Effector memory CD4-positive, alpha-beta T cell (primary cell): Measurements from ENCODE around the gene ANKRD53.

Experiments used
- DNase-seq, 3 donors: peaks; one replicate each; pipeline ENCODE4 v3.0.0-alpha.2; 2020
- H3K27ac ChIP-seq: 2 replicates; pipeline ENCODE4 v1.7.0; 2013; ENCODE audit warnings: mild to moderate bottlenecking, low read length, moderate library complexity; ENCODE audit not compliant: insufficient read depth, poor library complexity, severe bottlenecking
- H3K27me3 ChIP-seq: replicated peaks from 2 replicates; pipeline ENCODE4 v1.7.0; 2013; ENCODE audit warnings: mild to moderate bottlenecking, low read length; ENCODE audit not compliant: insufficient read depth, control insufficient read depth, poor library complexity, severe bottlenecking
- H3K36me3 ChIP-seq: 2 replicates; pipeline ENCODE4 v1.7.0; 2013; ENCODE audit warnings: mild to moderate bottlenecking, low read length, moderate library complexity; ENCODE audit not compliant: control insufficient read depth, insufficient read depth
- H3K4me1 ChIP-seq: 2 replicates; pipeline ENCODE4 v1.7.0; 2013; ENCODE audit warnings: low read length, mild to moderate bottlenecking; ENCODE audit not compliant: control insufficient read depth, insufficient read depth, poor library complexity, severe bottlenecking
- H3K4me3 ChIP-seq: 2 replicates; pipeline ENCODE4 v1.7.0; 2013; ENCODE audit warnings: low read length, low read depth, mild to moderate bottlenecking; ENCODE audit not compliant: insufficient read depth, poor library complexity, severe bottlenecking
- H3K9me3 ChIP-seq: 2 replicates; pipeline ENCODE4 v1.7.0; 2013; ENCODE audit warnings: mild to moderate bottlenecking, low read length, moderate library complexity; ENCODE audit not compliant: control insufficient read depth

The ANKRD53 gene

GRCh38 chr2:70988151-70988550 lies 9.7 kb downstream of the ANKRD53 start:
- no peak overlapping the region for H3K4me3 ChIP-seq
- H3K27ac ChIP-seq, result no peak overlapping the region
- peaks cover 13% of the 10 kb centered on the region for H3K4me1 ChIP-seq
- peaks cover 54% of the 10 kb centered on the region for H3K36me3 ChIP-seq
- H3K9me3 ChIP-seq, result no peaks in the 10 kb centered on the region
- H3K27me3 ChIP-seq, result no peaks in the 10 kb centered on the region
- DNase-seq, result no peak

- Histone ChIP-seq H3K4me3 (no peak overlapping the region), H3K4me1 (peaks cover 21% of the 10 kb centered on the region), H3K9me3 (no peaks in the 10 kb centered on the region), H3K27me3 (no peaks in the 10 kb centered on the region), H3K36me3 (peaks cover 54% of the 10 kb centered on the region), H3K27ac (no peak overlapping the region)
- DNase-seq, result no peak
Measured at GRCh38 chr2:70988726-70989648, 10.6 kb downstream of the ANKRD53 start.

GRCh38 chr2:70990216-70990615 lies 11.8 kb downstream of the ANKRD53 start:
- no peak overlapping the region for H3K27ac ChIP-seq
- no peaks in the 10 kb centered on the region for H3K9me3 ChIP-seq
- no peak for DNase-seq
- no peaks in the 10 kb centered on the region for H3K27me3 ChIP-seq
- peaks cover 54% of the 10 kb centered on the region for H3K36me3 ChIP-seq
- H3K4me3 ChIP-seq, result no peak overlapping the region
- H3K4me1 ChIP-seq, result peaks cover 14% of the 10 kb centered on the region

GRCh38 chr2:70991142-70991541 lies 12.7 kb downstream of the ANKRD53 start:
- Histone ChIP-seq H3K27ac (no peak overlapping the region), H3K4me1 (peaks cover 14% of the 10 kb centered on the region), H3K9me3 (no peaks in the 10 kb centered on the region), H3K4me3 (no peak overlapping the region), H3K36me3 (peaks cover 51% of the 10 kb centered on the region), H3K27me3 (no peaks in the 10 kb centered on the region)
- no peak for DNase-seq

- Histone ChIP-seq H3K27me3 (no peaks in the 10 kb centered on the region), H3K9me3 (no peaks in the 10 kb centered on the region), H3K36me3 (peaks cover 45% of the 10 kb centered on the region), H3K4me3 (no peak overlapping the region), H3K27ac (no peak overlapping the region), H3K4me1 (peaks cover 14% of the 10 kb centered on the region)
- no peak for DNase-seq
Measured at GRCh38 chr2:70991742-70992141, 13.3 kb downstream of the ANKRD53 start.

GRCh38 chr2:70992945-70993853 lies 14.8 kb downstream of the ANKRD53 start:
- H3K27me3 ChIP-seq, result no peaks in the 10 kb centered on the region
- peak overlapping the region; percentile 77 for H3K27ac ChIP-seq
- H3K4me3 ChIP-seq, result peak overlapping the region; percentile 93

GRCh38 chr2:70994009-70994698 lies 15.7 kb downstream of the ANKRD53 start:
- Histone ChIP-seq H3K27me3 (no peaks in the 10 kb centered on the region), H3K36me3 (peaks cover 25% of the 10 kb centered on the region), H3K4me3 (peak overlapping the region; percentile 93), H3K9me3 (no peaks in the 10 kb centered on the region), H3K27ac (peak overlapping the region; percentile 77), H3K4me1 (peaks cover 14% of the 10 kb centered on the region)
- peak in 1 of 3 donors; percentile 24 for DNase-seq

More at GRCh38 chr2:70992945-70993853, 14.8 kb downstream of the ANKRD53 start:
- Histone ChIP-seq H3K9me3 (no peaks in the 10 kb centered on the region), H3K4me1 (peaks cover 14% of the 10 kb centered on the region), H3K36me3 (peaks cover 35% of the 10 kb centered on the region)
- DNase-seq, result no peak

GRCh38 chr2:70994699-70995425 lies 16.4 kb downstream of the ANKRD53 start, which contains the start of gene TEX261:
Gene TEX261 (minus strand): TSS chr2:70994873. CDS start chr2:70994757, 116 bp downstream.
- Histone ChIP-seq H3K4me3 (peak within 1 kb of the TSS; percentile 93), H3K27me3 (no peaks in the 10 kb centered on the region), H3K27ac (peak within 1 kb of the TSS; percentile 77), H3K4me1 (peaks cover 18% of the 10 kb centered on the region), H3K36me3 (peaks cover 19% of the 10 kb centered on the region), H3K9me3 (no peaks in the 10 kb centered on the region)
- peak; percentile 78 to 86 (median 83) for DNase-seq

GRCh38 chr2:70995426-70995729 lies 16.9 kb downstream of the ANKRD53 start:
- DNase-seq, result peak; percentile 12 to 49 (median 37)
- H3K9me3 ChIP-seq, result no peaks in the 10 kb centered on the region
- H3K27ac ChIP-seq, result peak overlapping the region; percentile 61
- H3K4me3 ChIP-seq, result peak overlapping the region; percentile 84
- H3K4me1 ChIP-seq, result peaks cover 18% of the 10 kb centered on the region
- H3K27me3 ChIP-seq, result no peaks in the 10 kb centered on the region
- peaks cover 14% of the 10 kb centered on the region for H3K36me3 ChIP-seq
